GM23338 (cell line): Measurements from ENCODE around the gene SEMA5A. TPM values are rescaled to one million over a fixed set of nuclear protein-coding genes. Genes with fewer than 3 reads are reported as not detected.

Experiments
- ATAC-seq: fragments of 200-7000 bp; cut with Tn5 transposase; 3 replicates; pipeline ENCODE4 v1.9.1; 2020
- DNase-seq: peaks from one replicate; pipeline ENCODE4 v3.0.0-alpha.2; 2015; ENCODE audit warnings: low spot score
- H2AFZ ChIP-seq: fragments of 200-600 bp; sonication (generic); 2 replicates; pipeline ENCODE4 v1.8.0; 2016; ENCODE audit warnings: antibody characterized with exemption, mild to moderate bottlenecking, moderate library complexity
- H3F3A ChIP-seq: fragments of 200-600 bp; sonication (generic); replicated peaks from 2 replicates; pipeline ENCODE4 v1.8.0; 2017; ENCODE audit warnings: antibody characterized with exemption, mixed run types, low read depth
- H3K27ac ChIP-seq: fragments of 200-600 bp; sonication (generic); 2 replicates; pipeline ENCODE4 v1.6.1; 2016; ENCODE audit warnings: low read depth
- H3K27me3 ChIP-seq: fragments of 200-600 bp; sonication (generic); 2 replicates; pipeline ENCODE4 v1.8.0; 2016; ENCODE audit warnings: mild to moderate bottlenecking, mixed run types, moderate library complexity; ENCODE audit not compliant: insufficient read depth
- H3K36me3 ChIP-seq: fragments of 200-600 bp; sonication (generic); 2 replicates; pipeline ENCODE4 v1.8.0; 2016; ENCODE audit warnings: mild to moderate bottlenecking; ENCODE audit not compliant: insufficient read depth
- H3K4me1 ChIP-seq: fragments of 200-600 bp; sonication (generic); 2 replicates; pipeline ENCODE4 v1.8.0; 2016; ENCODE audit warnings: mild to moderate bottlenecking, moderate library complexity; ENCODE audit not compliant: insufficient read depth
- H3K4me2 ChIP-seq: fragments of 200-600 bp; sonication (generic); 2 replicates; pipeline ENCODE4 v1.7.1; 2017; ENCODE audit warnings: mixed run types
- H3K4me3 ChIP-seq: fragments of 200-600 bp; sonication (generic); 2 replicates; pipeline ENCODE4 v1.6.1; 2016; ENCODE audit warnings: mixed run types
- H3K79me2 ChIP-seq: fragments of 200-600 bp; sonication (generic); replicated peaks from 2 replicates; pipeline ENCODE4 v1.8.0; 2017; ENCODE audit warnings: mild to moderate bottlenecking; ENCODE audit not compliant: insufficient read depth
- H3K9me2 ChIP-seq: fragments of 200-600 bp; sonication (generic); 2 replicates; pipeline ENCODE4 v1.8.0; 2017; ENCODE audit not compliant: insufficient read depth
- H4K20me1 ChIP-seq: fragments of 200-600 bp; sonication (generic); replicated peaks from 2 replicates; pipeline ENCODE4 v1.8.0; 2017; ENCODE audit warnings: mild to moderate bottlenecking; ENCODE audit not compliant: insufficient read depth
- H3K27ac Mint-ChIP-seq: 2 replicates; pipeline ENCODE4 v1.8.0; 2020; ENCODE audit warnings: inconsistent platforms, mild to moderate bottlenecking, moderate library complexity, mixed read lengths
- H3K27me3 Mint-ChIP-seq: 3 replicates; pipeline ENCODE4 v1.8.0; 2022; ENCODE audit warnings: low read depth, mild to moderate bottlenecking, moderate library complexity, mixed read lengths, inconsistent platforms; ENCODE audit not compliant: insufficient read depth, poor library complexity
- H3K36me3 Mint-ChIP-seq: 3 replicates; pipeline ENCODE4 v1.8.0; 2021; ENCODE audit warnings: low read depth, mild to moderate bottlenecking, inconsistent platforms, moderate library complexity, mixed read lengths
- H3K4me1 Mint-ChIP-seq: 3 replicates; pipeline ENCODE4 v1.8.0; 2020; ENCODE audit warnings: mild to moderate bottlenecking, inconsistent platforms, mixed read lengths
- H3K4me3 Mint-ChIP-seq: 3 replicates; pipeline ENCODE4 v1.8.0; 2021; ENCODE audit warnings: moderate library complexity, mild to moderate bottlenecking, inconsistent platforms, mixed read lengths
- H3K9me3 Mint-ChIP-seq: 3 replicates; pipeline ENCODE4 v1.8.0; 2020; ENCODE audit warnings: moderate library complexity, mild to moderate bottlenecking, inconsistent platforms, mixed read lengths
- CREB1 ChIP-seq: fragments of 250-450 bp; sonication (Bioruptor Pico); IDR thresholded peaks from 2 replicates; pipeline ENCODE4 v1.5.0; 2020; ENCODE audit warnings: low read depth, mild to moderate bottlenecking, moderate library complexity
- EZH2 ChIP-seq: fragments of 200-600 bp; sonication (generic); IDR thresholded peaks from one replicate; pipeline ENCODE4 v1.8.0; 2017; ENCODE audit warnings: antibody characterized with exemption, mild to moderate bottlenecking, low read depth; ENCODE audit not compliant: unreplicated experiment
- JUNB ChIP-seq: IDR thresholded peaks from one replicate; pipeline ENCODE4 v1.6.1; 2016; ENCODE audit warnings: antibody characterized with exemption; ENCODE audit not compliant: unreplicated experiment
- NANOG ChIP-seq: IDR thresholded peaks from 2 replicates; pipeline ENCODE4 v1.6.1; 2016; ENCODE audit warnings: antibody characterized with exemption, borderline replicate concordance
- POLR2AphosphoS5 ChIP-seq: IDR thresholded peaks from 2 replicates; pipeline ENCODE4 v1.6.1; 2016; ENCODE audit warnings: antibody characterized with exemption, low read depth
- STAT1 ChIP-seq: IDR thresholded peaks from one replicate; pipeline ENCODE4 v1.6.1; 2016; ENCODE audit warnings: antibody characterized with exemption; ENCODE audit not compliant: unreplicated experiment
- ZNF114 ChIP-seq: fragments of 250-450 bp; sonication (Bioruptor Pico); IDR thresholded peaks from 2 replicates; pipeline ENCODE4 v1.5.0; 2020; ENCODE audit warnings: mild to moderate bottlenecking, moderate library complexity
- ZNF331 ChIP-seq: fragments of 250-450 bp; sonication (Bioruptor Pico); IDR thresholded peaks from 2 replicates; pipeline ENCODE4 v1.5.0; 2020; ENCODE audit warnings: low read depth, mild to moderate bottlenecking, moderate library complexity
- polyA plus RNA-seq: library from polyadenylated mRNA; unstranded; fragments of >200 nt; fragmentation: Nextera tagmentation; extraction: Ambion mirVana; gene quantifications from 2 replicates; pipeline ENCODE4 v1.2.1, GENCODE V29; 2016
- total RNA-seq: library from RNA; depleted of rRNA; stranded (reverse); fragments of >200 nt; shearing (Covaris generic); gene quantifications from 2 replicates; pipeline ENCODE4 v1.2.3, GENCODE V29; 2014
- TF ChIP-seq, protein P1 (sequence below), 2 experiments: fragments of 200-600 bp in 1 of 2; sonication (generic) in 1 of 2; conservative IDR thresholded peaks; 2 replicates each; pipeline versions ENCODE4 v1.5.1 to v1.6.1; 2016 to 2017; ENCODE audit warnings: antibody characterized with exemption in 2 of 2, low read depth in 2 of 2, mild to moderate bottlenecking in 2 of 2, moderate library complexity in 1 of 2
- TF ChIP-seq, protein P2 (sequence below): fragments of 250-450 bp; sonication (Bioruptor Pico); IDR thresholded peaks from 2 replicates; pipeline ENCODE4 v1.5.0; 2020; ENCODE audit warnings: mild to moderate bottlenecking, moderate library complexity
- TF ChIP-seq, protein P3 (sequence below): IDR thresholded peaks from one replicate; pipeline ENCODE4 v1.6.1; 2018; ENCODE audit warnings: antibody characterized with exemption; ENCODE audit not compliant: unreplicated experiment

SEMA5A gene
- total and polyA plus RNA-seq, 2 experiments from 2014 or later, result 2.1 to 8.1 TPM

DNA sequence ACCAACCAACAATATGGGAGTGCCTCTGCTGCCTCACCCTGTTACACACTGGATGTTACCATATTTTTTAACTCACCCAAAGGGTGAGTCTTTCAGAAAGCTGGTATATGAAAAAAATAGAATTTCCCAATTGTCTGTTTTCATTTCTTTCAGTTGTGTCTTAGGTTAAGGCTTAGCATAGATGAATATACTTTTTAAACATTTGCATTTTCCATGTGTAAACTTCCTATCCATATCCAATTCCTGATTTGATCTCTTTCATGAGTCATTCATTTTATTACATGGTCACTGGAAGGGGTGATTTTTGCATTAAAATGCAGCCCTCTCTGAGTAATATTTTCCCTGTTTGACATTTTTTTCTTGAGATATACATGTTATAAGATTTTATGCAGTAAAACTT is 406.5 kb downstream of the SEMA5A start:
- Mint-ChIP-seq H3K9me3 (no peaks in the 10 kb centered on the region), H3K36me3 (peaks cover 3% of the 10 kb centered on the region), H3K4me1 (no peaks in the 10 kb centered on the region), H3K27me3 (no peaks in the 10 kb centered on the region), H3K4me3 (no peak overlapping the region), H3K27ac (no peak overlapping the region)
- no peak overlapping the region for H3K27ac ChIP-seq
- no peak for DNase-seq
- no peaks in the 10 kb centered on the region for H3K27me3 ChIP-seq
- no peak for TF ChIP-seq JUNB
- H3K36me3 ChIP-seq, result no peaks in the 10 kb centered on the region
- no peak overlapping the region for H3K4me3 ChIP-seq
- no peaks in the 10 kb centered on the region for H4K20me1 ChIP-seq
- no peak overlapping the region for H2AFZ ChIP-seq
- no peaks in the 10 kb centered on the region for H3F3A ChIP-seq
- no peaks in the 10 kb centered on the region for H3K79me2 ChIP-seq
- no peaks in the 10 kb centered on the region for H3K9me2 ChIP-seq
- H3K4me2 ChIP-seq, result no peak overlapping the region
- no peaks in the 10 kb centered on the region; the same call in 1 of the 2 replicates for H3K4me1 ChIP-seq
- no peak for ATAC-seq

DNA sequence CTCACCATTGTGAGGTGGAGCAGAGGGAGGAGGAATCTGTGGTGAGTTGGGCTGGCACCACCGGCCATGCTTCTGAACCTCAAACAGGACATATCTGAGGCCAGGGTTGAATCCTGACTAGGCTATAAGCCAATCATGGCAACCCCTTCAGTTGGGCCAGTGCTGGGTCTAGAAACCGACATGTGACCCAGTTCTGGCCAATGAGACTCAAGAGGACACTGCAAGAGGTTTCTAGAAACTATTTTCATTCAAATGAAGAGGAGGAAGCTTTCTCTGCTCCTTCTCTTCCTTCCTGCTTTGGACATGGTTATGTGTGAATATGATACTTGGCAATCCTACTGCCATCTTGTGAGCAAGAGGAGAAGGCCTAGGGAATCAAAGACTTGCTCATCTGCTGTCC is 417.7 kb downstream of the SEMA5A start:
- Histone ChIP-seq H2AFZ (no peak overlapping the region), H3K4me3 (no peak overlapping the region), H3K27ac (no peak overlapping the region), H4K20me1 (no peaks in the 10 kb centered on the region), H3K9me2 (peaks cover 13% of the 10 kb centered on the region; the same call in 1 of the 2 replicates), H3F3A (no peaks in the 10 kb centered on the region), H3K79me2 (no peaks in the 10 kb centered on the region), H3K4me1 (no peaks in the 10 kb centered on the region), H3K36me3 (no peaks in the 10 kb centered on the region), H3K27me3 (no peaks in the 10 kb centered on the region), H3K4me2 (no peak overlapping the region)
- Mint-ChIP-seq H3K27ac (no peak overlapping the region), H3K4me1 (no peaks in the 10 kb centered on the region; the same call in 2 of the 3 replicates), H3K36me3 (no peaks in the 10 kb centered on the region), H3K27me3 (peaks cover 5% of the 10 kb centered on the region), H3K4me3 (no peak overlapping the region), H3K9me3 (peaks cover 2% of the 10 kb centered on the region; the same call in 1 of the 3 replicates)
- ATAC-seq (no peak), DNase-seq (no peak)
- TF ChIP-seq, protein P1, sequence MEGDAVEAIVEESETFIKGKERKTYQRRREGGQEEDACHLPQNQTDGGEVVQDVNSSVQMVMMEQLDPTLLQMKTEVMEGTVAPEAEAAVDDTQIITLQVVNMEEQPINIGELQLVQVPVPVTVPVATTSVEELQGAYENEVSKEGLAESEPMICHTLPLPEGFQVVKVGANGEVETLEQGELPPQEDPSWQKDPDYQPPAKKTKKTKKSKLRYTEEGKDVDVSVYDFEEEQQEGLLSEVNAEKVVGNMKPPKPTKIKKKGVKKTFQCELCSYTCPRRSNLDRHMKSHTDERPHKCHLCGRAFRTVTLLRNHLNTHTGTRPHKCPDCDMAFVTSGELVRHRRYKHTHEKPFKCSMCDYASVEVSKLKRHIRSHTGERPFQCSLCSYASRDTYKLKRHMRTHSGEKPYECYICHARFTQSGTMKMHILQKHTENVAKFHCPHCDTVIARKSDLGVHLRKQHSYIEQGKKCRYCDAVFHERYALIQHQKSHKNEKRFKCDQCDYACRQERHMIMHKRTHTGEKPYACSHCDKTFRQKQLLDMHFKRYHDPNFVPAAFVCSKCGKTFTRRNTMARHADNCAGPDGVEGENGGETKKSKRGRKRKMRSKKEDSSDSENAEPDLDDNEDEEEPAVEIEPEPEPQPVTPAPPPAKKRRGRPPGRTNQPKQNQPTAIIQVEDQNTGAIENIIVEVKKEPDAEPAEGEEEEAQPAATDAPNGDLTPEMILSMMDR (conservative IDR thresholded peaks at IDR 0.05; ENCODE audit: low read depth in 2 of 2), result no peak
- no peak for TF ChIP-seq STAT1
- TF ChIP-seq, protein P2, sequence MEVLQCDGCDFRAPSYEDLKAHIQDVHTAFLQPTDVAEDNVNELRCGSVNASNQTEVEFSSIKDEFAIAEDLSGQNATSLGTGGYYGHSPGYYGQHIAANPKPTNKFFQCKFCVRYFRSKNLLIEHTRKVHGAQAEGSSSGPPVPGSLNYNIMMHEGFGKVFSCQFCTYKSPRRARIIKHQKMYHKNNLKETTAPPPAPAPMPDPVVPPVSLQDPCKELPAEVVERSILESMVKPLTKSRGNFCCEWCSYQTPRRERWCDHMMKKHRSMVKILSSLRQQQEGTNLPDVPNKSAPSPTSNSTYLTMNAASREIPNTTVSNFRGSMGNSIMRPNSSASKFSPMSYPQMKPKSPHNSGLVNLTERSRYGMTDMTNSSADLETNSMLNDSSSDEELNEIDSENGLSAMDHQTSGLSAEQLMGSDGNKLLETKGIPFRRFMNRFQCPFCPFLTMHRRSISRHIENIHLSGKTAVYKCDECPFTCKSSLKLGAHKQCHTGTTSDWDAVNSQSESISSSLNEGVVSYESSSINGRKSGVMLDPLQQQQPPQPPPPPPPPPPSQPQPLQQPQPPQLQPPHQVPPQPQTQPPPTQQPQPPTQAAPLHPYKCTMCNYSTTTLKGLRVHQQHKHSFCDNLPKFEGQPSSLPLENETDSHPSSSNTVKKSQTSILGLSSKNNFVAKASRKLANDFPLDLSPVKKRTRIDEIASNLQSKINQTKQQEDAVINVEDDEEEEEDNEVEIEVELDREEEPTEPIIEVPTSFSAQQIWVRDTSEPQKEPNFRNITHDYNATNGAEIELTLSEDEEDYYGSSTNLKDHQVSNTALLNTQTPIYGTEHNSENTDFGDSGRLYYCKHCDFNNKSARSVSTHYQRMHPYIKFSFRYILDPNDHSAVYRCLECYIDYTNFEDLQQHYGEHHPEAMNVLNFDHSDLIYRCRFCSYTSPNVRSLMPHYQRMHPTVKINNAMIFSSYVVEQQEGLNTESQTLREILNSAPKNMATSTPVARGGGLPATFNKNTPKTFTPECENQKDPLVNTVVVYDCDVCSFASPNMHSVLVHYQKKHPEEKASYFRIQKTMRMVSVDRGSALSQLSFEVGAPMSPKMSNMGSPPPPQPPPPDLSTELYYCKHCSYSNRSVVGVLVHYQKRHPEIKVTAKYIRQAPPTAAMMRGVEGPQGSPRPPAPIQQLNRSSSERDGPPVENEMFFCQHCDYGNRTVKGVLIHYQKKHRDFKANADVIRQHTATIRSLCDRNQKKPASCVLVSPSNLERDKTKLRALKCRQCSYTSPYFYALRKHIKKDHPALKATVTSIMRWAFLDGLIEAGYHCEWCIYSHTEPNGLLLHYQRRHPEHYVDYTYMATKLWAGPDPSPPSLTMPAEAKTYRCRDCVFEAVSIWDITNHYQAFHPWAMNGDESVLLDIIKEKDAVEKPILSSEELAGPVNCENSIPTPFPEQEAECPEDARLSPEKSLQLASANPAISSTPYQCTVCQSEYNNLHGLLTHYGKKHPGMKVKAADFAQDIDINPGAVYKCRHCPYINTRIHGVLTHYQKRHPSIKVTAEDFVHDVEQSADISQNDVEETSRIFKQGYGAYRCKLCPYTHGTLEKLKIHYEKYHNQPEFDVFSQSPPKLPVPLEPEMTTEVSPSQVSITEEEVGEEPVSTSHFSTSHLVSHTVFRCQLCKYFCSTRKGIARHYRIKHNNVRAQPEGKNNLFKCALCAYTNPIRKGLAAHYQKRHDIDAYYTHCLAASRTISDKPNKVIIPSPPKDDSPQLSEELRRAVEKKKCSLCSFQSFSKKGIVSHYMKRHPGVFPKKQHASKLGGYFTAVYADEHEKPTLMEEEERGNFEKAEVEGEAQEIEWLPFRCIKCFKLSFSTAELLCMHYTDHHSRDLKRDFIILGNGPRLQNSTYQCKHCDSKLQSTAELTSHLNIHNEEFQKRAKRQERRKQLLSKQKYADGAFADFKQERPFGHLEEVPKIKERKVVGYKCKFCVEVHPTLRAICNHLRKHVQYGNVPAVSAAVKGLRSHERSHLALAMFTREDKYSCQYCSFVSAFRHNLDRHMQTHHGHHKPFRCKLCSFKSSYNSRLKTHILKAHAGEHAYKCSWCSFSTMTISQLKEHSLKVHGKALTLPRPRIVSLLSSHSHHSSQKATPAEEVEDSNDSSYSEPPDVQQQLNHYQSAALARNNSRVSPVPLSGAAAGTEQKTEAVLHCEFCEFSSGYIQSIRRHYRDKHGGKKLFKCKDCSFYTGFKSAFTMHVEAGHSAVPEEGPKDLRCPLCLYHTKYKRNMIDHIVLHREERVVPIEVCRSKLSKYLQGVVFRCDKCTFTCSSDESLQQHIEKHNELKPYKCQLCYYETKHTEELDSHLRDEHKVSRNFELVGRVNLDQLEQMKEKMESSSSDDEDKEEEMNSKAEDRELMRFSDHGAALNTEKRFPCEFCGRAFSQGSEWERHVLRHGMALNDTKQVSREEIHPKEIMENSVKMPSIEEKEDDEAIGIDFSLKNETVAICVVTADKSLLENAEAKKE, result no peak
- TF ChIP-seq CREB1 (CRISPR knock-in tag), result no peak
- TF ChIP-seq ZNF331 (CRISPR knock-in tag), result no peak
- no peak for TF ChIP-seq JUNB
- TF ChIP-seq ZNF114 (CRISPR knock-in tag), result no peak
- no peak for TF ChIP-seq POLR2AphosphoS5
- TF ChIP-seq NANOG, result no peak
- TF ChIP-seq EZH2, result no peak
- TF ChIP-seq, protein P3, sequence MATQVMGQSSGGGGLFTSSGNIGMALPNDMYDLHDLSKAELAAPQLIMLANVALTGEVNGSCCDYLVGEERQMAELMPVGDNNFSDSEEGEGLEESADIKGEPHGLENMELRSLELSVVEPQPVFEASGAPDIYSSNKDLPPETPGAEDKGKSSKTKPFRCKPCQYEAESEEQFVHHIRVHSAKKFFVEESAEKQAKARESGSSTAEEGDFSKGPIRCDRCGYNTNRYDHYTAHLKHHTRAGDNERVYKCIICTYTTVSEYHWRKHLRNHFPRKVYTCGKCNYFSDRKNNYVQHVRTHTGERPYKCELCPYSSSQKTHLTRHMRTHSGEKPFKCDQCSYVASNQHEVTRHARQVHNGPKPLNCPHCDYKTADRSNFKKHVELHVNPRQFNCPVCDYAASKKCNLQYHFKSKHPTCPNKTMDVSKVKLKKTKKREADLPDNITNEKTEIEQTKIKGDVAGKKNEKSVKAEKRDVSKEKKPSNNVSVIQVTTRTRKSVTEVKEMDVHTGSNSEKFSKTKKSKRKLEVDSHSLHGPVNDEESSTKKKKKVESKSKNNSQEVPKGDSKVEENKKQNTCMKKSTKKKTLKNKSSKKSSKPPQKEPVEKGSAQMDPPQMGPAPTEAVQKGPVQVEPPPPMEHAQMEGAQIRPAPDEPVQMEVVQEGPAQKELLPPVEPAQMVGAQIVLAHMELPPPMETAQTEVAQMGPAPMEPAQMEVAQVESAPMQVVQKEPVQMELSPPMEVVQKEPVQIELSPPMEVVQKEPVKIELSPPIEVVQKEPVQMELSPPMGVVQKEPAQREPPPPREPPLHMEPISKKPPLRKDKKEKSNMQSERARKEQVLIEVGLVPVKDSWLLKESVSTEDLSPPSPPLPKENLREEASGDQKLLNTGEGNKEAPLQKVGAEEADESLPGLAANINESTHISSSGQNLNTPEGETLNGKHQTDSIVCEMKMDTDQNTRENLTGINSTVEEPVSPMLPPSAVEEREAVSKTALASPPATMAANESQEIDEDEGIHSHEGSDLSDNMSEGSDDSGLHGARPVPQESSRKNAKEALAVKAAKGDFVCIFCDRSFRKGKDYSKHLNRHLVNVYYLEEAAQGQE, result no peak
